NCI-H2227 (cell line): ENCODE data around the gene GABBR1.

ENCODE experiments used
- DNase-seq: peaks from one replicate; lab custom pipeline; 2025; ENCODE audit not compliant: unreplicated experiment; lab: John Stamatoyannopoulos, UW

The GABBR1 gene

GRCh38 chr6:29528988-29529560 is 103.9 kb downstream of the GABBR1 start:
- no peak for DNase-seq

GRCh38 chr6:29528300-29528931 is 104.6 kb downstream of the GABBR1 start:
- DNase-seq, result no peak

- no peak for DNase-seq
Measured at GRCh38 chr6:29527564-29527963, 105.4 kb downstream of the GABBR1 start.

- no peak for DNase-seq
Measured at GRCh38 chr6:29527126-29527525, 105.9 kb downstream of the GABBR1 start.

- no peak for DNase-seq
Measured at GRCh38 chr6:29525311-29525639, 107.7 kb downstream of the GABBR1 start.

GRCh38 chr6:29524444-29525310 is 108.3 kb downstream of the GABBR1 start:
- DNase-seq, result no peak

- DNase-seq, result no peak
Measured at GRCh38 chr6:29524044-29524443, 108.9 kb downstream of the GABBR1 start.

- no peak for DNase-seq
Measured at GRCh38 chr6:29522227-29522626, 110.8 kb downstream of the GABBR1 start.

- no peak for DNase-seq
Measured at GRCh38 chr6:29521006-29521680, 111.8 kb downstream of the GABBR1 start.

GRCh38 chr6:29520232-29520631 is 112.8 kb downstream of the GABBR1 start:
- DNase-seq, result no peak

- no peak for DNase-seq
Measured at GRCh38 chr6:29519291-29520010, 113.5 kb downstream of the GABBR1 start.

GRCh38 chr6:29517728-29518440 is 115.1 kb downstream of the GABBR1 start:
- DNase-seq, result no peak

- no peak for DNase-seq
Measured at GRCh38 chr6:29517245-29517644, 115.7 kb downstream of the GABBR1 start.

GRCh38 chr6:29516108-29516507 is 116.9 kb downstream of the GABBR1 start:
- no peak for DNase-seq

- no peak for DNase-seq
Measured at GRCh38 chr6:29510746-29511300, 122.2 kb downstream of the GABBR1 start.

- DNase-seq, result peak; percentile 67
Measured at GRCh38 chr6:29510202-29510601, 122.8 kb downstream of the GABBR1 start.
